Vein endothelial cell (primary cell): ENCODE results near the gene GPR149. TPM values are rescaled to one million over a fixed set of nuclear protein-coding genes. Genes with fewer than 3 reads are reported as not detected.

Source experiments
- small RNA-seq: library from RNA; depleted of rRNA; stranded (forward); fragments of <200 nt; gene quantifications from one replicate; pipeline ENCODE3, GENCODE V24; 2012
- total RNA-seq: library from RNA; depleted of rRNA; stranded (reverse); fragments of >200 nt; gene quantifications from 2 replicates; pipeline ENCODE4 v1.2.3, GENCODE V29; 2012

The GPR149 gene
- not detected in 2 replicates for total RNA-seq

DNA sequence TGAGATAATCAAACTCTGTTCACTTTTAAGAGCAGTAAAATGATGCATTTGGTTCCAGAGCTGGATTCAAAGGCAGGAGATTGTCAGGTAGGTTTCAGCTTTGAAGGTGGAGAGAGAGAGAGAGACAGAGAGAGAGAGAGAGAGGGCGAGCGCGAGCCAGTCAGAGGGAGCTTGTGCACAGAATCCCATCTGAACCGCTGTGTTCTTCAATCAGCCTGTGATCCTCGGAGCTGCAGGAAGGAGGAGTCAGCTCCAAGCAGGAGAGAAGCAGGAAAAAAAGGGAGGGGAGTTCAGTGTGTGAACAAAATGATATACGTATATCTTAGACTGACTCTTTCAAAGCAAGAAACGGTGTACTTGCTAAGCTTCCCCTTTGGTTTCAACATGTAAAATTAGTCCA is at the start of gene GPR149:
Gene GPR149 (minus strand): TSS at position 177 of the 400 bp plus-strand sequence. CDS start 575 bp downstream, outside the sequence.

DNA sequence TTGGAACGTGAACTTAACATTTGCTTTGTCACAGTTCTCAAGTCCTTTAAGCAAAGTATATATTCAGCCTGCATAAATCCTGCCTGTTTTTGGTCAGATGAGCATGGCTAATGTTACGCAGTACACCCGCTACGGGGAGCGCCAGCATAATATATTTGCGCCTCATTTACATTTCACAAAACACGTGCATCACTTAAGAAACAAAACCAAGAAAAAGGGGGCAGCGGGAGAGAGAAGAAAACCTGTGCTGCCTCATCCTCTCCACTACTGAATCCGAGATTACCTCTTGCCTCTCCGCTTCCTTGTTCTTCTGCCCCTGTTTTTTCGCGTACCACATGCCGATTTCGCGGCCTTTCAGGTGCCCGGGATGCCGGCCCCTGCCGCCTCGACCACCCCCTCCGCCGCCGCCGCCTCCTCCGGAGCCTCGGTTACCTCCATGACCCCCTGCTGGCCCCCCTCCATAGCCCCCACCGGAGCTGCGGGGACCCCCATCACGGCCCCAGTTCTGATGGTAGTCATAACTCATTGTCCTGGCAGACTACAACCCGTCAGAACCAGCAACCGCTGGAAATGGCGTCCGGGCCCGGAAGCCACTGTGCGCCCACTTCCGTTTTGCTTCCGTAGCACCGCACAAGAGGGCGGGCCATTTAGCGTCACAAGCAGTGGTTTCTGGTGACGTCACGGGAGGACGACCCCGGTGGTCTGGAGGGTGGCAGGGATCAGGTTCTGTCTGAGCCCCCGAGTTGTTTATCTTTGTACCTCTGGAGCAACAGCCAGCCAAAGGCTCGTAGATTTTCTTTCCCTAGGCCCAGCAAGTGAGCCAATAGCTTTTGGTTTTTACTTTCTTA is 105.9 kb downstream of the GPR149 start, which contains the start of gene DHX36:
Gene DHX36 (minus strand): TSS at position 597 of the 848 bp plus-strand sequence. CDS start 71 bp downstream, at position 526.

Small RNA genes lying within 50 kb of the gene (small RNA-seq; reads per million reads assigned to genes)
- gene RF01210 = not detected

Other genes with a start within 250 kb of the GPR149 start
- 28.7 and 31.7 TPM in 2 replicates for gene DHX36, start 105.7 kb downstream of the GPR149 start, total RNA-seq